GM21723 (cell line): ENCODE data around the gene DUSP22.

Source experiments
- ATAC-seq: cut with Tn5 transposase; IDR thresholded peaks from one replicate; pipeline ENCODE4 v1.9.1; 2021; ENCODE audit warnings: mild to moderate bottlenecking, moderate library complexity; ENCODE audit not compliant: unreplicated experiment

Gene DUSP22

DNA sequence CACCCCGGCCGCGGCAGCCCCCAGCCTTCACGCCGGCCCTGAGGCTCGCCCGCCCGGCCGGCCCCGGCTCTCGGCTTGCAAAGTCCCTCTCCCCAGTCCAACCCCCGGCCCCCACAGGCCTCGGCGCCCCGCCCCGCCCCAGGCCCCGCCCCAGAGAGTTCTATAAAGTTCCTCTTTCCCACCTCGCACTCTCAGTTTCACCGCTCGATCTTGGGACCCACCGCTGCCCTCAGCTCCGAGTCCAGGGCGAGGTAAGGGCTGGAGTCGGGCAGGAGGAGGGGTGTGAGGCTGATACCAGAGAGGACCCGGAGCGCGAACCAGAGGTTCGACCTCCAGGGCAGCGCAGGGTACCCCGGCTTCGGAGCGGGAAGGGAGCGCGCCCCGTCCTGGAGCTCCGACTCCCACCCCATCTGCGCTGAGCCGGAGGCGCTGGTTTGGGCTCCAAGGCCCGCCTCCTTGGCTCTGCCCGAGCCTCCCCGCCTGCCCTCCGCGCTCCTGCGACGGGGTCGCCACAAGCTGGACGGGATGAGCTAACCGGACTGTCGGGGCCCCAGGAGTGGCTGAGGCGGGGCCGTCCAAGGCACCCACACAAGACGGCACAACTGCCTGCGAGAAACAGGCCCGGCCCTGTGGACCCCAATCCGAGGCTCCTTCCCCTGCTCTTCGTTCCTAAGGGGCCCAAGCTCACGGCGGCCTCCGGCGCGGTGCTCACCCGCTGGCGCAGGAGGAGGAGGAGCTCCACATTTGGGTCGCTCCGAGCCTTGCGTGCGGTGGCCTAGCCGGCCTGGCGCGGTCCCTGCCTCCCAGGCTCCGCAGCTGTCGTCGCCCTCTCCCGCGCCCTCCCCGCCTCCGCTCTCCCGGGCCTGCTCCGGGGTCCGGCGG, 99.5 kb downstream of the DUSP22 start, which contains the start of gene IRF4:
IRF4 (plus strand) TSS at position 194 of the 882 bp plus-strand sequence. CDS start 1,401 bp downstream, outside the sequence.
- peak; percentile 47 for ATAC-seq

- ATAC-seq = no peak
Observed at GRCh38 chr6:392441-393390, 100.4 kb downstream of the DUSP22 start.

DNA sequence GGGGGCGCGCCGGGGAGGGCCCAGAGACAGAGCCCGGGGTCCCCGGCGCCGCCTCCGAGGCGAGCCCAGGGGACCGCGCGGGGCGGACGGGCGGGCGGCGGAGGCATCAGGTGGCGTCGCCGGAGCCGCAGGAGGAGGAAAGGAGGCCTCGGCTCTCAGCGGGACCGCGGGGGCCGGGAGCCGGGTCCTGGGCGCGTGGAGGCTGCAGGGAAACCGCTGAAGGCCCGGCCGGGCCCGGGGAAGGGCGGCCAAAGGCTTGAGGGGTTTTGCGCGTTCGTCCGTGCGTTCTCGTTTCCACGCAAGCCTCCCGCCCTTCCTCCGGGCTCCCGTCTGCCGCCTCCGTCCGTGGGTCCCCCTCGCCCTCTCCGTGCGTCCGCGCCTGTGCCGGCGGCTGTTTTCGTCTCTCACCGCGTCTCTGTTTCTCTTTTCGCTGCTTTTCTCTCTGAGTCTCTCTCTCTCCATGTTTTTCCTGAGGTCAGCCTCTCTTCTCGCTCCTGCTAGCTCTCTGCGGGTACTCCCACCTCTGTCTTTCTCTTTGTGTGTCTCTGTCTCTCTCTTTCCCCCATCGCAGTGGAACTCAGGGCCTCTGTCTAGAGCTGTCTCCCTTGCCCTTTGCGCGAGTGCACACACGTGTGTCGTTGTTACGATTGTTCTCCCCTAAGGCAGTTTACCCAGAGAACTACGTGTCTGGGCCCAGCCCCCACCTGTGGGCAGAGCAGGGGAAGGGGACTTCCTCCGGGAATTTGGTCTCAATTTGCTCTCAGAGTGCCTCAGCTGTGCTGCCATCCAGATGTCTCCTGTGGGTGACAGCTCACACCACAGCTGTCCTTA, 101.3 kb downstream of the DUSP22 start:
- ATAC-seq = no peak

GRCh38 chr6:394641-395289, 102.5 kb downstream of the DUSP22 start:
- no peak for ATAC-seq

- ATAC-seq = no peak
Observed at GRCh38 chr6:395432-396125, 103.3 kb downstream of the DUSP22 start.

DNA sequence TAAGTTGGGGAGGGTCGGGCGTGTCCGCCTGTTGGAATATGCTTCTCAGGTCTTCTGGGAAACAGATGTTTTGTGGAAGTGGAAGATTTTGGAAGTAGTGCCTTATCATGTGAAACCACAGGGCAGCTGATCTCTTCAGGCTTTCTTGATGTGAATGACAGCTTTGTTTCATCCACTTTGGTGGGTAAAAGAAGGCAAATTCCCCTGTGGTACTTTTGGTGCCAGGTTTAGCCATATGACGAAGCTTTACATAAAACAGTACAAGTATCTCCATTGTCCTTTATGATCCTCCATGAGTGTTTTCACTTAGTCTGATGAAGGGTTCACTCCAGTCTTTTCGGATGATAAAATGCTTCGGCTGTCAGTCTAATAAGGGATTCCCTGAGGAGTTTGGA, 103.8 kb downstream of the DUSP22 start:
- ATAC-seq = no peak

DNA sequence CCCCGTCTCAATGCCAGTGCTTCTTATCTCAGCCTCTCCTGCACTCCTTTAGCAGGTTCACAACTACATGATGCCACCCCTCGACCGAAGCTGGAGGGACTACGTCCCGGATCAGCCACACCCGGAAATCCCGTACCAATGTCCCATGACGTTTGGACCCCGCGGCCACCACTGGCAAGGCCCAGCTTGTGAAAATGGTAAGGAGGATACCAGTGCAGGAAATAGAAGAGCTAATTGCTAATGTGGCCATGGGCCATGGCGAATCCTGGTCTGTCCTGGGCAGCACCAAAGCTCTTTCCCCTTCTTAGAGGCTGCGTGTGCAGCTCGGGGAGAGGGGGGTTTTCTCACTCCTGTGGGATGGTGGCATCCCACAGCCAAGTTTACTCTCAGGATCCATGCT, 104.8 kb downstream of the DUSP22 start:
- ATAC-seq = no peak

DNA sequence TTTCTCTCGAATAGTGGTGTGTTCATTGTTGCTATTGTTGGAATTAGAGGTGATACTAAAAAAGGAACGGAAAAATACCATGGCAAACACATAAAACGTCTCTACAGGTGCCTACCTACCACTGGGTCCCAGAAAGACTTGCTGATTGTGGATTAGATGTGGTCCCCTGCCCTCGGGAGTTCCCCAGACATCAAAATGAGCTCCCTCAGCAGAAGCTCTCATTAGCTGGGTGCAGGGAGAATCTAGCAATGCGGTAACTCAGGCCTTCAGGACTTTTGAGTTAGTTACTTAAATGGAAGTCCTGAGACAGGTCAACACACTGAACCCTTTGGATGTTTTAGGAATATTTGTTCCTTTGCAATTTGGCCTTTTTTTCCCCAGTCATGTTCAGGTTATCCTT, 105.3 kb downstream of the DUSP22 start:
- ATAC-seq = no peak

DNA sequence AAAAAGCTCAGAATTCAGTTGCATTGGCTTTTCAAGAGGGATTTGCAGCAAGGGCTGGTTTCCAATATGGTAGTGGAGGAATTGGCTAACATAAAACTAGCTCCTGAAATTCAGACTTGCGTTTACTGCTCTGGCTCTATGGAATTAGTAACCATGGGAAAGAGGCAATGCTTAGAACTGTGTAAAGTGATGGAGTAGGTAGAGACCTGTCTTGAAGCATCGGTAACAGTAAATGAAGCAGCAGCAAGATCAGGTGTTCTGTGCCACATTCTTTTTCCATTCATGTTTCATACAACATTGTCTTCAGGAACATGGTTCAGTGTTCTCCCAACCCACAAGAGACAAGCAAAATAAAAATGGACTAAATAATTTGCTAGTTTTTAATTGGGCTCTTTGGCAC, 105.8 kb downstream of the DUSP22 start:
- ATAC-seq = no peak

GRCh38 chr6:398558-399078, 106.3 kb downstream of the DUSP22 start:
- ATAC-seq = no peak

- peak; percentile 61 for ATAC-seq
Observed at GRCh38 chr6:399785-400534, 107.7 kb downstream of the DUSP22 start.

- no peak for ATAC-seq
Observed at GRCh38 chr6:400815-401214, 108.5 kb downstream of the DUSP22 start.
